Mesenchymal stem cell (in vitro differentiated cells and primary cell): Measurements from ENCODE around the gene CT47B1. TPM values are rescaled to one million over a fixed set of nuclear protein-coding genes. Genes with fewer than 3 reads are reported as not detected.

Experiments
- DNase-seq: peaks from one replicate; pipeline ENCODE4 v3.0.0-alpha.2; 2013
- H2AFZ ChIP-seq: one replicate; pipeline ENCODE4 v1.6.1; 2013; ENCODE audit warnings: low read depth, mild to moderate bottlenecking, control low read depth, inconsistent platforms, low read length, moderate library complexity
- H2AK5ac ChIP-seq: 2 replicates; pipeline ENCODE4 v1.6.1; 2013; ENCODE audit warnings: low read length, moderate library complexity, mild to moderate bottlenecking, inconsistent platforms; ENCODE audit not compliant: severe bottlenecking
- H2BK120ac ChIP-seq: one replicate; pipeline ENCODE4 v1.6.1; 2013; ENCODE audit warnings: low read depth, mild to moderate bottlenecking, inconsistent platforms, low read length, moderate library complexity
- H2BK12ac ChIP-seq, 2 experiments: one replicate each; pipeline ENCODE4 v1.6.1; 2013; ENCODE audit warnings: inconsistent platforms in 2 of 2, low read length in 2 of 2, mild to moderate bottlenecking in 2 of 2, moderate library complexity in 2 of 2, control low read depth in 1 of 2
- H2BK15ac ChIP-seq: one replicate; pipeline ENCODE4 v1.6.1; 2013; ENCODE audit warnings: mild to moderate bottlenecking, low read depth, inconsistent platforms; ENCODE audit not compliant: poor library complexity, severe bottlenecking
- H2BK5ac ChIP-seq: 2 replicates; pipeline ENCODE4 v1.6.1; 2013; ENCODE audit warnings: low read depth, mild to moderate bottlenecking, low read length, control low read depth, inconsistent platforms; ENCODE audit not compliant: poor library complexity, severe bottlenecking
- H3K14ac ChIP-seq, 2 experiments: one replicate each; pipeline ENCODE4 v1.6.1; 2013; ENCODE audit warnings: inconsistent platforms in 2 of 2, low read length in 2 of 2, control low read depth in 1 of 2, mild to moderate bottlenecking in 1 of 2, moderate library complexity in 1 of 2
- H3K18ac ChIP-seq, 2 experiments: one replicate each; pipeline ENCODE4 v1.6.1; 2013; ENCODE audit warnings: inconsistent platforms in 2 of 2, low read length in 2 of 2, control low read depth in 1 of 2, low read depth in 1 of 2, mild to moderate bottlenecking in 1 of 2
- H3K23ac ChIP-seq, 2 experiments: one replicate each; pipeline ENCODE4 v1.6.1; 2013; ENCODE audit warnings: inconsistent platforms in 2 of 2, low read length in 2 of 2, mild to moderate bottlenecking in 2 of 2, moderate library complexity in 2 of 2, control low read depth in 1 of 2
- H3K27ac ChIP-seq: 2 replicates; pipeline ENCODE4 v1.5.1; 2013; ENCODE audit warnings: mild to moderate bottlenecking, moderate library complexity, low read length, control low read depth, inconsistent platforms; ENCODE audit not compliant: poor library complexity, severe bottlenecking
- H3K27me3 ChIP-seq, 2 experiments: 2 replicates each; pipeline versions ENCODE4 v1.6.1 to v1.7.0; 2013; ENCODE audit warnings: low read length in 2 of 2, mild to moderate bottlenecking in 2 of 2, moderate library complexity in 2 of 2, control low read depth in 1 of 2, inconsistent platforms in 1 of 2; ENCODE audit not compliant: control insufficient read depth in 1 of 2, insufficient read depth in 1 of 2
- H3K36me3 ChIP-seq, 2 experiments: 2 replicates each; pipeline versions ENCODE4 v1.6.1 to v1.7.0; 2013; ENCODE audit warnings: low read length in 2 of 2, control low read depth in 1 of 2, inconsistent platforms in 1 of 2, low read depth in 1 of 2, mild to moderate bottlenecking in 1 of 2; ENCODE audit not compliant: insufficient read depth in 2 of 2, control insufficient read depth in 1 of 2
- H3K4ac ChIP-seq, 2 experiments: one replicate each; pipeline ENCODE4 v1.6.1; 2013; ENCODE audit warnings: inconsistent platforms in 2 of 2, low read length in 2 of 2, mild to moderate bottlenecking in 2 of 2, moderate library complexity in 2 of 2, control low read depth in 1 of 2, low read depth in 1 of 2
- H3K4me1 ChIP-seq: 2 replicates; pipeline ENCODE4 v1.6.1; 2013; ENCODE audit warnings: low read depth, low read length, control low read depth; ENCODE audit not compliant: control insufficient read depth, insufficient read depth
- H3K4me2 ChIP-seq: 2 replicates; pipeline ENCODE4 v1.6.1; 2013; ENCODE audit warnings: low read length, mild to moderate bottlenecking, inconsistent platforms; ENCODE audit not compliant: poor library complexity, severe bottlenecking
- H3K4me3 ChIP-seq, 2 experiments: 2 replicates each; pipeline versions ENCODE4 v1.5.1 to v1.7.0; 2013; ENCODE audit warnings: low read length in 2 of 2, mild to moderate bottlenecking in 2 of 2, control low read depth in 1 of 2, low read depth in 1 of 2; ENCODE audit not compliant: insufficient read depth in 1 of 2
- H3K79me1 ChIP-seq: replicated peaks from 2 replicates; pipeline ENCODE4 v1.6.1; 2013; ENCODE audit warnings: mild to moderate bottlenecking, control low read depth, low read length, inconsistent platforms; ENCODE audit not compliant: poor library complexity, severe bottlenecking
- H3K9ac ChIP-seq: 2 replicates; pipeline ENCODE4 v1.7.0; 2013; ENCODE audit warnings: mild to moderate bottlenecking, low read length, moderate library complexity
- H3K9me3 ChIP-seq: 2 replicates; pipeline ENCODE4 v1.7.0; 2013; ENCODE audit warnings: mild to moderate bottlenecking, low read length; ENCODE audit not compliant: control insufficient read depth
- H4K8ac ChIP-seq: one replicate; pipeline ENCODE4 v1.6.1; 2013; ENCODE audit warnings: inconsistent platforms, mild to moderate bottlenecking, low read length, moderate library complexity
- H4K91ac ChIP-seq: one replicate; pipeline ENCODE4 v1.6.1; 2013; ENCODE audit warnings: mild to moderate bottlenecking, low read length, inconsistent platforms
- small RNA-seq: library from polyadenylated mRNA; stranded (forward); fragments of <200 nt; extraction: miRNeasy Mini kit (QIAGEN cat#:217004); gene quantifications from one replicate; pipeline ENCODE3, GENCODE V24; 2013; ENCODE audit warnings: low read depth

CT47B1 gene

DNA sequence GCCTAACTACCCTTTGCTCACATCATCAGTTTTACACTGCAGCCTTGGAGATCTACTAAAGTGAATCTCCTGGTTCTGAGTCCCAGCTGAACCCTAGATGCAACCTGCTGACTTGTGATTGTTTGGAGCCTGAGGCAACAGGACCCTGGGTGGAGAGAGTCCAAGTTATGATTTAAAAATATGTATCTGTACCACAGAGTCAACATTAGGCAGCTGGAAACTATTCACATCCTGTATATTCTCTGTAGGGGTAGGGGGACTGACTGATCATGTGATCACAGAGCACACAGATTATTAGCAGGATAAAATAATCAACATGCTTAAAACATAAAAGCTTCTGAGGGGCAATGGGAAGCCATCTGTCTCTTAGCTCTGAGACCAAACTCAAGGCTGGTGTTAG, 52.1 kb downstream of the CT47B1 start:
- H3K27me3 ChIP-seq, result no peaks in the 10 kb centered on the region
- H3K4ac ChIP-seq, result no peak overlapping the region
- no peak overlapping the region for H4K8ac ChIP-seq
- no peaks in the 10 kb centered on the region for H3K36me3 ChIP-seq
- no peaks in the 10 kb centered on the region for H3K4me1 ChIP-seq
- H3K4me3 ChIP-seq, result no peak overlapping the region
- H3K23ac ChIP-seq, result no peak overlapping the region
- no peak overlapping the region for H2AFZ ChIP-seq
- no peaks in the 10 kb centered on the region for H3K9me3 ChIP-seq
- no peaks in the 10 kb centered on the region for H3K79me1 ChIP-seq
- no peak overlapping the region for H3K14ac ChIP-seq
- H3K27ac ChIP-seq, result no peak overlapping the region
- no peak overlapping the region for H2BK15ac ChIP-seq
- no peak overlapping the region for H3K18ac ChIP-seq
- no peak for DNase-seq
- H2BK5ac ChIP-seq, result no peak overlapping the region
- H2BK120ac ChIP-seq, result no peak overlapping the region
- H3K4me2 ChIP-seq, result no peak overlapping the region
- H3K9ac ChIP-seq, result no peak overlapping the region
- no peak overlapping the region for H2BK12ac ChIP-seq
- H4K91ac ChIP-seq, result no peak overlapping the region
- no peak overlapping the region for H2AK5ac ChIP-seq

Small RNA genes within 50 kb of the gene (small RNA-seq; reads per million reads assigned to genes)
- not detected for gene AC008162.1
